OCI-LY3 (cell line): ENCODE measurements around the gene ICOS.

Experiments
- EZH2phosphoT487 ChIP-seq: fragments of 200-600 bp; shearing (Covaris generic); IDR thresholded peaks from 2 replicates; pipeline ENCODE4 v1.6.1; 2018; ENCODE audit warnings: antibody characterized with exemption, mixed run types, low read depth
- TF ChIP-seq, protein P1 (sequence below): fragments of 200-600, 300-600 bp; sonication (generic); IDR thresholded peaks from 2 replicates; pipeline ENCODE4 v1.5.1; 2014; ENCODE audit warnings: antibody characterized with exemption, low read length, low read depth

DNA sequence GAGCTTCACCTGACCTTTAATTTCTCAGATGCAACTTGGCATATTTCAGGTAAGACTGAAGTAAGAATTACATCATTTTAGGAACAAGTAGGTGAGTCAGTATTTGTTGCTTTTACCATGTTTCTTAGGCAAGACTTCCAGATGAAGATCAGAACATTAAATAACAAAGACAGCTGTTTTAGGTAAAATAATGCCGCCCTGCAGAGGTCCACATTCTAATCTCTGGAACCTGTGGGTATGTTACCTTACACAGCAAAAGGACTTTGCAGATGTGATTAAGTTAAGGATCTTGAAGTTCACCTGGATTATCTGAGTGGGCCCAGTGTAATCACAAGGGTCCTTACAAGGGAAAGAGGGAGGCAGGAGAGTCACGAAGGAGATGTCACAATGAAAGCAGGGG is 39.3 kb downstream of the ICOS start:
- TF ChIP-seq, protein P1, sequence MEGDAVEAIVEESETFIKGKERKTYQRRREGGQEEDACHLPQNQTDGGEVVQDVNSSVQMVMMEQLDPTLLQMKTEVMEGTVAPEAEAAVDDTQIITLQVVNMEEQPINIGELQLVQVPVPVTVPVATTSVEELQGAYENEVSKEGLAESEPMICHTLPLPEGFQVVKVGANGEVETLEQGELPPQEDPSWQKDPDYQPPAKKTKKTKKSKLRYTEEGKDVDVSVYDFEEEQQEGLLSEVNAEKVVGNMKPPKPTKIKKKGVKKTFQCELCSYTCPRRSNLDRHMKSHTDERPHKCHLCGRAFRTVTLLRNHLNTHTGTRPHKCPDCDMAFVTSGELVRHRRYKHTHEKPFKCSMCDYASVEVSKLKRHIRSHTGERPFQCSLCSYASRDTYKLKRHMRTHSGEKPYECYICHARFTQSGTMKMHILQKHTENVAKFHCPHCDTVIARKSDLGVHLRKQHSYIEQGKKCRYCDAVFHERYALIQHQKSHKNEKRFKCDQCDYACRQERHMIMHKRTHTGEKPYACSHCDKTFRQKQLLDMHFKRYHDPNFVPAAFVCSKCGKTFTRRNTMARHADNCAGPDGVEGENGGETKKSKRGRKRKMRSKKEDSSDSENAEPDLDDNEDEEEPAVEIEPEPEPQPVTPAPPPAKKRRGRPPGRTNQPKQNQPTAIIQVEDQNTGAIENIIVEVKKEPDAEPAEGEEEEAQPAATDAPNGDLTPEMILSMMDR = no peak
- no peak for TF ChIP-seq EZH2phosphoT487
